GM19468 (cell line): ENCODE data around the gene ZNF362.
"Not testable (repeated sequence)": the region's sequence is repeated elsewhere in the genome, so short reads cannot be mapped to it uniquely, and the experiment has no call there.

Experiments
- ATAC-seq: cut with Tn5 transposase; IDR thresholded peaks from one replicate; pipeline ENCODE4 v1.9.1; 2021; ENCODE audit warnings: mild to moderate bottlenecking, moderate library complexity, moderate number of reproducible peaks; ENCODE audit not compliant: unreplicated experiment; ENCODE audit errors: extremely low read depth

Gene ZNF362

GRCh38 chr1:33301273-33301984, 45.1 kb downstream of the ZNF362 start:
- no peak for ATAC-seq

- no peak for ATAC-seq
These were observed 46.0 kb downstream of the ZNF362 start for GRCh38 chr1:33302325-33302724.

- no peak for ATAC-seq
These were observed 48.7 kb downstream of the ZNF362 start for GRCh38 chr1:33305016-33305415.

- no peak for ATAC-seq
These were observed 49.7 kb downstream of the ZNF362 start for GRCh38 chr1:33305816-33306652.

GRCh38 chr1:33306653-33307493, 50.6 kb downstream of the ZNF362 start:
- ATAC-seq: no peak

GRCh38 chr1:33307494-33307864, 51.2 kb downstream of the ZNF362 start:
- no peak for ATAC-seq

- not testable (repeated sequence) for ATAC-seq
These were observed 53.1 kb downstream of the ZNF362 start for GRCh38 chr1:33309351-33309750.

- no peak for ATAC-seq
These were observed 54.4 kb downstream of the ZNF362 start for GRCh38 chr1:33310702-33311101.

GRCh38 chr1:33311706-33312412, 55.6 kb downstream of the ZNF362 start:
- ATAC-seq: no peak

GRCh38 chr1:33312413-33312749, 56.1 kb downstream of the ZNF362 start:
- ATAC-seq: no peak

GRCh38 chr1:33314416-33314815, 58.1 kb downstream of the ZNF362 start:
- ATAC-seq: no peak

- ATAC-seq: no peak
These were observed 60.3 kb downstream of the ZNF362 start for GRCh38 chr1:33316601-33317000.

- no peak for ATAC-seq
These were observed 61.1 kb downstream of the ZNF362 start for GRCh38 chr1:33317354-33317753.

- ATAC-seq: no peak
These were observed 61.7 kb downstream of the ZNF362 start for GRCh38 chr1:33317946-33318345.

GRCh38 chr1:33319186-33319948, 63.1 kb downstream of the ZNF362 start:
- no peak for ATAC-seq

- ATAC-seq: no peak
These were observed 63.8 kb downstream of the ZNF362 start for GRCh38 chr1:33319949-33320618.

- ATAC-seq: no peak
These were observed 64.4 kb downstream of the ZNF362 start, which contains the start of gene A3GALT2 for GRCh38 chr1:33320619-33321165. Gene A3GALT2, minus strand, starts transcription at chr1:33321098. Its CDS starts 0 bp downstream, at chr1:33321098.

- no peak for ATAC-seq
These were observed 64.9 kb downstream of the ZNF362 start for GRCh38 chr1:33321178-33321577.

- no peak for ATAC-seq
These were observed 65.8 kb downstream of the ZNF362 start for GRCh38 chr1:33322109-33322508.
